ENCODE measurements around the gene C20orf204.

Gene C20orf204

DNA sequence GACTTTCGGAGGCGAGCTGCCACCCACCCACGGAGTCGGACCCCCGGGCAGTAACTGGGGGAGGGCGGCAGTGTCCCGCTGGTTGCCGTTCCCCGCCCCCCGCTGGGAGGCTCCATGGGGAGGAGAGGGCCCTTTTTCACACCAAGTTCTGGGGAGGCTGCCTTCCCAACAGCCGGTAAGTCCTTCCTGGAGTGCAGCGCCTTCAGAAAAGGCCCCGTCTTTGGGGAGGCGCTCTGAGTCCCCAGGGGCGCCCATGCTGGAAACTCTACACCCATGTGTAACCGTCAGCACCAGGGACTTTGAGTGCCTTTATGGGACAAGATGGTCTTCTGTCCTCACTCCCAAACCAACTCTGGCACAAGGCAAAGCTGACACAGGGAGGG, 13.9 kb downstream of the C20orf204 start:
- TF ChIP-seq, protein P1, sequence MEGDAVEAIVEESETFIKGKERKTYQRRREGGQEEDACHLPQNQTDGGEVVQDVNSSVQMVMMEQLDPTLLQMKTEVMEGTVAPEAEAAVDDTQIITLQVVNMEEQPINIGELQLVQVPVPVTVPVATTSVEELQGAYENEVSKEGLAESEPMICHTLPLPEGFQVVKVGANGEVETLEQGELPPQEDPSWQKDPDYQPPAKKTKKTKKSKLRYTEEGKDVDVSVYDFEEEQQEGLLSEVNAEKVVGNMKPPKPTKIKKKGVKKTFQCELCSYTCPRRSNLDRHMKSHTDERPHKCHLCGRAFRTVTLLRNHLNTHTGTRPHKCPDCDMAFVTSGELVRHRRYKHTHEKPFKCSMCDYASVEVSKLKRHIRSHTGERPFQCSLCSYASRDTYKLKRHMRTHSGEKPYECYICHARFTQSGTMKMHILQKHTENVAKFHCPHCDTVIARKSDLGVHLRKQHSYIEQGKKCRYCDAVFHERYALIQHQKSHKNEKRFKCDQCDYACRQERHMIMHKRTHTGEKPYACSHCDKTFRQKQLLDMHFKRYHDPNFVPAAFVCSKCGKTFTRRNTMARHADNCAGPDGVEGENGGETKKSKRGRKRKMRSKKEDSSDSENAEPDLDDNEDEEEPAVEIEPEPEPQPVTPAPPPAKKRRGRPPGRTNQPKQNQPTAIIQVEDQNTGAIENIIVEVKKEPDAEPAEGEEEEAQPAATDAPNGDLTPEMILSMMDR (IDR thresholded peaks at IDR 0.05; ENCODE audit: low read depth, low read length): no peak
- no peak for DNase-seq (ENCODE audit: extremely low read depth, low read depth)

DNA sequence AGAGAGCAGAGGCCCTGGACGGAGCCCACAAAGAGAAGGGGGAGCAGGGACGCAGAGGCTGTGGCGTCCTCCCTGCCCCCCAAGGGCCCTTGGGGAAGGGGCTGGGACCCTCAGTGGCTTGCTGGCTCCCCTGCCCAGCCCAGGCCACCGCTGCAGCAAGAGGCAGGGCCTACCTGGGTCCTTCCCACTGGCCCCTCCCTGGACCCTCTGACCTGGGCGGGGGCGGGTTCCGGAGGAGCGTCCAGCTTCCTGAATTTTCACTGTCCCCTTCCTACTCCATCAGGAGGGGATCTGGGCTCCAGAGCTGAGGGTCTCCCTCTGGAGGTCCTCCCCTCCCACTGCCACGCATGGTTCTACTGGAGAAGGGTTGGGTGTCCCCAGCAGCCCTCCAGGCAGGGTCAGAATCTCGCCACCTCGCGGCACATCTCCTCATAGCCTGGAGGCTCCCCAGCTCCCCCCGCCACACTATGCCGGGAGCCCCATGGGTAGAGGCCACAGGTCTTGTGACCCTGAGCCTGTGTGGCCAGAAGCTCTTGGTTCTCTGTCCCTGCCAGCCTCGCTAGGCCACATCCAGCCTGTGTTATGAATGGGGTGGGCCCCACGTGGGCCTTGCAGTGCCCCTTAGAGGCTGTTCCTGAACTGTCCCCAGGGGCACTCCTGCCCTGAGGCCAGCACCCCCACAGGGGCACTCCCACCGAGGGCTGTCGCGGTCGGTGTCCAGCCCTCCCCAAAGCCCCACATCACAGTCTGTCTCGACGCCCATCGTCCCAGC, 14.5 kb downstream of the C20orf204 start:
- no peak for DNase-seq (ENCODE audit: extremely low read depth, low read depth)
- TF ChIP-seq, protein P1 (IDR thresholded peaks at IDR 0.05; ENCODE audit: low read depth, low read length): no peak

DNA sequence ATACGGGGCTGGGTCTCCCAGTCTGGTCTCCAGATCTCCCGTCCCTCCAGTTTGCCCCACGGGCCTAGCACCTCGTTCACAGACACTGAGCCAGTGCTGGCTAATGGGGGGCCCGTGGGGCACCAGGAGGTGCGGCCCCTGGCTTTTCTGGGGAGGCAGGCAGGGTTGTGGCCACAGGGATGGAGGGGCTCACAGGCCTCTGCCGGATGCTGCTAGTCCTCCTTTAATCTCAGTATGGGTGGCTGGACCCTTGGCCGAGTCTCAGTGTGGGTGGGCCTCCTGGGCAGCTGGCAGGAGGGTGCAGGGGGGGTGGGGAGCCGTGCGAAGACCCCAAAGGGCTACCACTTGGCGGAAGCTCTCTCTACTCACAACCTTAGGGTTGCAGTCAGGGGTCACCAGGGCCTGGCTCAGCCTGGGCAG, 15.1 kb downstream of the C20orf204 start:
- DNase-seq (ENCODE audit: extremely low read depth, low read depth): no peak
- TF ChIP-seq, protein P1 (IDR thresholded peaks at IDR 0.05; ENCODE audit: low read depth, low read length): no peak

DNA sequence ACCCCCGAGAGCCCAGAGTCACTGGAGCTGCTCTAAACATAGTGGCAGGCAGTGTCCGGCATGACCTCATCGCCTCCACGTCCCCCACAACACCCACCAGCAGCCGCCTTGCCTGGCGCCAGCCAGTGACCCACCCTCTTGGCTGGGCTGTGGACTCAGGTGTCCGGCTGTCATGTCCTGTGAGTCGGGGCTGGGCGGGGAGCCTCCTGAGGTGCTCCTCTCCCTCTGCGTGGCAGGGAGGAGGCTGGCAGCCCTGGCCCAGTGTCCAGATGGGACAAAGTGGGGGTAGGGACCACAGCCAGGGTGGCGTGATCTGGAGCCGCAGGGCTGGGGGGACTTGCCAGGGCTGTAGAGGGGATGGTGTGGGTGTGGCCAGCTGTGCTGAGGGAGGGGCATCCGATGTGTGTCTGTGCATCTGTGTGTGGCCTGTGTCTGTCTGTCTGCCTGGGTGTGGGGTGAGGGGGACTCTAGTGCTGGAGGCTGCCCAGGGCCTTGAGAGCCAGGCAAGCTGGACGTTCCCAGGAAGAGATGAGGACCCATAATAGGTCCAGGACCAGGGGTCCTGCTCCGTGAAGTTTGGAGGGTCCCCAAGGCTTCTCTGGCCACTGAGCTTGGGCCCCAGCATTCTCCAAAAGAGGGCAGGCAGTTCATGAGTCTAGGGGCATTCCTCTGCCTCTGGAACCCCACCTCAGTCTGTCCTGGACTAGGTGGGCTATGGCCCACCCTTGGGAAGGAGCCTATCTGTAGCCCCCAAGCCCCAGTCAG, 15.8 kb downstream of the C20orf204 start:
- TF ChIP-seq, protein P1 (IDR thresholded peaks at IDR 0.05; ENCODE audit: low read depth, low read length): no peak
- no peak for DNase-seq (ENCODE audit: extremely low read depth, low read depth)

DNA sequence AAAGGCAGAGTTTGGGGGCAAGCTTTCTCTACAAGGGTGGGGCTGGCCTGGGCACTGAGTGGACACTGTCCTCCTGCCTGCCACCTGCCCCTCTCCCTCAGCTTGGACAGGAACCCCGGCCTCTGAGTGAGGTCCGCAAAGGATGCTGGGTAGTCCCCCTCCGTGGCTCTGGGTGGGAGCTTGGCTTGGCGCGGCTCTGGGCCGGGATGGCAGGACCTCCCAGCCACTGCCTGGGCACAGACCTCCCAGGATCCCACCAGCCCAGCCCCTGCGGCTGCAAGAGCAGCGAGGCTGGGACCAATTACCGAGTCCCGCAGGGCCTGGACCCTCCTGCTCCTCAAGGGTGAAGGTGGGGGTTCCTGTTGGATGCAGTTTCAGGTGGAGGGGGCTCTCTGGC, 16.3 kb downstream of the C20orf204 start:
- no peak for DNase-seq (ENCODE audit: extremely low read depth, low read depth)
- TF ChIP-seq, protein P1 (IDR thresholded peaks at IDR 0.05; ENCODE audit: low read depth, low read length): no peak

DNA sequence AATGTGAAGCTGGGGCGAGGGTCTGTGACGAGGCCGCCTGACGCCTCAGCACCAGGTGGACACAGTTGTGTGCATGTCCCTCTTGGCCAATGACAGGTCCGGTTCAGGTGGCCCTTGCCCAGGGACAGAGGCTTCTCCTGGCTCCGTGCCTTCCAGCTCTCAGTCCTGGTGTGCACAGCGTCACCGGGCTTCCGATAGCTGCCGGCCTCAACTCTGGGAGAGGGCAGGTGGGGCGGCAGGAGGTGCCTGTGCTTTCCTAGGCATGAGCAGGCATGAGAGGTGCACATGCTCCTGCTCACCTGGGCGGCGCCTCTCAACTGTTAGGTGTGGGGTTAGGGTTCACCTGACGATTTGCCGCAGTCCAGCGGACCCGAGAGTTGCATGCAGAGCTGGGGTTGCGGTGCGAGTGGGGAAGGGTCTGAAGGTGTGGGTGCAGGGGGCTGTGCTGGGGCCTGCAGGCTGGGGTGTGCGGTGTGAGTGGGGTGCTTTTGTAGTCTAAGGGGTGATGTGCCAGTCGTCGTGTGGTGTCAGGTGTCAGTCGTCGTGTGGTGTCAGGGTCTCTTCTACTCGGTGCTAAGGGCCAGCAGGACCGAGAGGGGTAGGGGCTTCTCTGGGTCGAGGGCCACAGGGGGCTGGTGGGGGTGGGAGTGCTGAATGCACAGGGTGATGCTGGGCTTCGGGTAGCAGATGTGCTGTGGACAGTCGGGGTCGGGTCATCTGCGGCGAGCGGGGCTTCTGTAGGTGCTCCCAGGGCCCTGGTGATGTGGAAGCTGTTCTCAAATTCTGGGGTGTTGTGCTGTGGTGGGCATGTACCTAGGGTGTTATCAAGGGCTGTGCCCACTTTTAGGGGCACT, 17.2 kb downstream of the C20orf204 start:
- DNase-seq (ENCODE audit: extremely low read depth, low read depth): no peak
- TF ChIP-seq, protein P1 (IDR thresholded peaks at IDR 0.05; ENCODE audit: low read depth, low read length): no peak
